ENCODE results near the gene INPP5E. TPM values are rescaled to one million over a fixed set of nuclear protein-coding genes. Genes with fewer than 3 reads are reported as not detected.

INPP5E gene
- total RNA-seq, 2 donors from 2014 or later = 17.2 to 20.1 TPM

GRCh38 chr9:136482046-136482792 lies 42.6 kb upstream of the INPP5E start:
- Mint-ChIP-seq H3K27me3 (ENCODE audit: low read depth) (no peaks in the 10 kb centered on the region), H3K4me3 (peak overlapping the region; percentile 98 to 99), H3K4me1 (ENCODE audit: low read depth) (peaks cover 28% of the 10 kb centered on the region), H3K9me3 (no peaks in the 10 kb centered on the region), H3K36me3 (ENCODE audit: insufficient read depth in 2 of 2) (peaks cover 6 to 10% of the 10 kb centered on the region in 2 donors), H3K27ac (peak overlapping the region; percentile 91)
- ATAC-seq (replicated peaks in 1 of 2) = no peak
- peak in 1 of 2 donors; percentile 20 for DNase-seq

DNA sequence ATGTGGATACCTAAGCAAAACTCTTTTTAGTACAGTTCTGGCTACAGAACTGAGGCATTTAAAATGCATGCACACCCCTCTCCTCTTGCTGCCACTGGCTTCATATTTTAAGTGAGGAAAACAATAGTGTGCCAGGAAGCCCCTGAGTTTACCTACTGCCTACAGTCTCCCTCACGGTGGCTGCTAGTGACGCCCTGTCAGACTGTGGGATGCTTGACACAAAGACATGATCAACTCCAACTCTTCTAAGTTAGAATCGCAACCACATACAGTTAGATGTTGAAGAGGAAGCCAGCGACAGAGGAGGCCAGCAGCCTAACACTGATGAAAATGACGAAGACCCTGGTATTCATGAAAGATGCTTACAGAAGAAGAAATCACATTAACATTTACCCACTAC lies 41.9 kb upstream of the INPP5E start:
- H3K4me3 Mint-ChIP-seq = peak overlapping the region; percentile 98 to 99
- ATAC-seq (replicated peaks in 1 of 2) (no peak), DNase-seq (no peak)
- H3K9me3 Mint-ChIP-seq = no peaks in the 10 kb centered on the region
- no peaks in the 10 kb centered on the region for H3K27me3 Mint-ChIP-seq (ENCODE audit: low read depth)
- peaks cover 28% of the 10 kb centered on the region for H3K4me1 Mint-ChIP-seq (ENCODE audit: low read depth)
- H3K27ac Mint-ChIP-seq = peak overlapping the region; percentile 91
- H3K36me3 Mint-ChIP-seq (ENCODE audit: insufficient read depth in 2 of 2) = peaks cover 6 to 10% of the 10 kb centered on the region in 2 donors

DNA sequence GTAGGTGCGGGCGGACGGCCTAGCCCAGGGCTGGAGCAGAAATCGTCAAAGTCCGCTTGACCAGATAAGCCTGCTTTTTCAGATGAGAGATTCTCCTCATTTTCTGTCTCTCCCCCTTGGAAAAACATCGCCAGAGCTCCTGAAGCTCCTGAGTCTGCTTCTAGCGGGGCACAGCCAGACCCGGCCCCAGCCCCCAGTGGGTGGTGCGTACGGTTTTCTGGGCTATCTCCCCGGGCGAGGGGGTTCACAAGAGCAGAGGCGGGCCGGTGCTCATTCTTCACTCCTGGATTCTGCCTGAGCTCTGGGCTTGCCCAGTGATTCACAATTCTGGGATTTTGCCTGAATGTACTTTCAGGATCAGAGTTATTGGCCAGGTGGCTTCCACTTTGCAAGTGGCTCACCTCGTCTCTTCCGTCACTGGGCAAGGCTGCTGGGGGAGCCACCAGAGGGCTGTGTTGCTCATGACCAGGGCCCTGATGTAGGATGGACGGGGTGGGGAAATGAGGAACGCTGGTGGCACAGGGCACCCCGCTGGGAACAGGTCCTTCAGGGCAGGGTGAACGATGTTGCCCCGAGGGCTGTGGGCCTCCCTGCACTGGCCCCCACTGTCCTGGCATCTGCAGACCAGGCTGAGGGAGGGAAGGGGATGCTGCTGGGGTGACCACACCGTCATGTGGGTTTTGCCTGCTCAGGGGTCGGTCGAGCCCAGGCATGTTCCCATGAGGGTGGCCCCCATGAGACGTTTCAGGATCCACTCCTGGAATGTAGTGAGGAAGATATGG lies 36.9 kb upstream of the INPP5E start:
- Mint-ChIP-seq H3K9me3 (no peaks in the 10 kb centered on the region), H3K27ac (no peak overlapping the region), H3K36me3 (ENCODE audit: insufficient read depth in 2 of 2) (peaks cover 2 to 12% of the 10 kb centered on the region in 2 donors), H3K27me3 (ENCODE audit: low read depth) (no peaks in the 10 kb centered on the region), H3K4me3 (no peak overlapping the region), H3K4me1 (ENCODE audit: low read depth) (peaks cover 22% of the 10 kb centered on the region)
- DNase-seq = no peak
- ATAC-seq (replicated peaks in 1 of 2) = no peak

DNA sequence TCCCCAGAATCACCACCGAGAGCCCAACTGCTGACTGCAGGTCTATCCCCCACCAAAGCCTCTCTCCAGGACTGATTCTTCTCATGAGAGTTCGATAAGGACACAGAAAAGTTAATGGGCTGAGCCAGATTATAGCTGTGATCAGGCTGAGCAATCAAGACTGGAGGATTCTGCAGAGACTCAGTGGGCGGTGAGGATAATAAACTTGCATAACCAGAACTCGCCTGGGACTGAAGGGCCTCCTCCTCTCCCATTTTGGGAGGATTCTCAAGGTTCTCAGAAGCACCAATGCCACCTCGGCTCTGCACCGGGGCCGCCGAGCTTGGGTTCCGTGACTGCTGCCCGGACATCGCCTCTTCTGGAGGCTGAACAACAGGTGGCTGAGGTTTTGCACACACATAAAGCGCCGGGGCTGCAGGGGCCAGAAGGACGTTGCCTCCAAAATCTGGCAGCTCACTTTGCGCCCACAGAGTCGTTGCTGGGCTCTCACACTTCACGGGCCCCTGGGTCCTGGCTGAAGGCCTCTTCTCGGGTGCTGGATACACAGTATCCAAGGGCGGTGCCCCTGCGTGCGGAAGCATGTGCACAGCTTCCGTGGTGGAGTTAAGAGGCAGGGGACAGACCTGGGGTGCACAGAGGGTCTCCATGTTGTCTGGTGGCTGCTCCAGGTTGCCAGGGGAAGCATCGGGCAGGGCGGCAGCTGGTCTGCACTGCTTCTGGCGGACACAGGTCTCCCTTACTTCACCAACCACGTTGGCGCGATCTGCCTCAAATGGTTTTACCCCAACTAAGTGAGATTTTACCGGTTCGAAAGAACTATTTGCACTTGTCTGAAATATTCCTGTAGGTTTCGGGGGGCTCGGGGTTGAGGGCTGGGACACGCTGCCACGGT lies 35.6 kb upstream of the INPP5E start:
- no peaks in the 10 kb centered on the region for H3K9me3 Mint-ChIP-seq

GRCh38 chr9:136474021-136474640 lies 34.5 kb upstream of the INPP5E start:
- ATAC-seq (replicated peaks in 1 of 2) = no peak
- no peaks in the 10 kb centered on the region for H3K9me3 Mint-ChIP-seq
- peaks cover 4 to 18% of the 10 kb centered on the region in 2 donors for H3K36me3 Mint-ChIP-seq (ENCODE audit: insufficient read depth in 2 of 2)
- H3K4me1 Mint-ChIP-seq (ENCODE audit: low read depth) = peaks cover 4% of the 10 kb centered on the region
- no peak overlapping the region for H3K4me3 Mint-ChIP-seq
- no peak overlapping the region for H3K27ac Mint-ChIP-seq
- no peaks in the 10 kb centered on the region for H3K27me3 Mint-ChIP-seq (ENCODE audit: low read depth)
- DNase-seq = no peak

More for the DNA sequence above, 35.6 kb upstream of the INPP5E start:
- ATAC-seq (replicated peaks in 1 of 2) = no peak
- H3K27me3 Mint-ChIP-seq (ENCODE audit: low read depth) = no peaks in the 10 kb centered on the region
- H3K36me3 Mint-ChIP-seq (ENCODE audit: insufficient read depth in 2 of 2) = peaks cover 4 to 17% of the 10 kb centered on the region in 2 donors
- no peak overlapping the region for H3K27ac Mint-ChIP-seq
- peaks cover 9% of the 10 kb centered on the region for H3K4me1 Mint-ChIP-seq (ENCODE audit: low read depth)
- DNase-seq = no peak
- no peak overlapping the region for H3K4me3 Mint-ChIP-seq

GRCh38 chr9:136473354-136473721 lies 33.7 kb upstream of the INPP5E start:
- Mint-ChIP-seq H3K4me3 (no peak overlapping the region), H3K4me1 (ENCODE audit: low read depth) (peaks cover 1% of the 10 kb centered on the region), H3K9me3 (no peaks in the 10 kb centered on the region), H3K27me3 (ENCODE audit: low read depth) (no peaks in the 10 kb centered on the region), H3K27ac (no peak overlapping the region), H3K36me3 (ENCODE audit: insufficient read depth in 2 of 2) (peaks cover 4 to 18% of the 10 kb centered on the region in 2 donors)
- ATAC-seq (replicated peaks in 1 of 2) (no peak), DNase-seq (no peak)

DNA sequence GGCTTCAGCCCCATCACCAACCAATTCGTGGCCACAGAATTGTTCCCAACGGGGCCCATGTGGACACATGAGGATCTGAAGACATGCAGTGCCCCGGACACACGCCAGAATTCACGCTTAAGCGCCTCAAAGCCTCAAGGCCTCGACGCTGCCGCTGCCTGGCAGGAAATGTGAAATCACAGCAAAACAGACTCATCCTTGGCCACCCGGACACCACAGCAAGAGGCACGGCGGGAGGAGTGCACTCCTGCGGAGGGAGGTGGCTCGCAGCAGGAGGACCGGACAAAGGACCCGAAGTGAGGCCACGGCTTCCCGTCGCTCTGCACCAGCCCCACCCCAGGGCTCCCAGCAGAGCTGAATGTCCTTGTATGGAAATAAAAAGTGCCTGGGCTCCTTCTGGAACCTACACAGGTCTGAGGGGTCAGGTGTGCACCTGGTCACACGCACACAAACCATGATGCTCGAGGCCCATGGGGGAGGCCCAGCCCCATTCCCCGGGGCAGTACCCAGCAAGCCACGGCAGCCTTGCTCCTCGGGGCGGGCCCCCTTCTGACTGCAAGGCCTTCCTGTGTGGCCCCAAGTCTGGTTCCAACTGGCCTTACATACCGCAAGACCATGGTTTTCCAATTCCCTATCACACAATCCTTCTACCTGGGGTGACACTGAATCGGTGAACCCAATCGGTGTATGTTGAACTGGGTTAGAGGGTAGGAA lies 33.2 kb upstream of the INPP5E start:
- Mint-ChIP-seq H3K27me3 (ENCODE audit: low read depth) (no peaks in the 10 kb centered on the region), H3K4me3 (no peak overlapping the region), H3K9me3 (no peaks in the 10 kb centered on the region), H3K27ac (no peak overlapping the region), H3K4me1 (ENCODE audit: low read depth) (no peaks in the 10 kb centered on the region), H3K36me3 (ENCODE audit: insufficient read depth in 2 of 2) (peaks cover 4 to 18% of the 10 kb centered on the region in 2 donors)
- ATAC-seq (replicated peaks in 1 of 2) (no peak), DNase-seq (no peak)

DNA sequence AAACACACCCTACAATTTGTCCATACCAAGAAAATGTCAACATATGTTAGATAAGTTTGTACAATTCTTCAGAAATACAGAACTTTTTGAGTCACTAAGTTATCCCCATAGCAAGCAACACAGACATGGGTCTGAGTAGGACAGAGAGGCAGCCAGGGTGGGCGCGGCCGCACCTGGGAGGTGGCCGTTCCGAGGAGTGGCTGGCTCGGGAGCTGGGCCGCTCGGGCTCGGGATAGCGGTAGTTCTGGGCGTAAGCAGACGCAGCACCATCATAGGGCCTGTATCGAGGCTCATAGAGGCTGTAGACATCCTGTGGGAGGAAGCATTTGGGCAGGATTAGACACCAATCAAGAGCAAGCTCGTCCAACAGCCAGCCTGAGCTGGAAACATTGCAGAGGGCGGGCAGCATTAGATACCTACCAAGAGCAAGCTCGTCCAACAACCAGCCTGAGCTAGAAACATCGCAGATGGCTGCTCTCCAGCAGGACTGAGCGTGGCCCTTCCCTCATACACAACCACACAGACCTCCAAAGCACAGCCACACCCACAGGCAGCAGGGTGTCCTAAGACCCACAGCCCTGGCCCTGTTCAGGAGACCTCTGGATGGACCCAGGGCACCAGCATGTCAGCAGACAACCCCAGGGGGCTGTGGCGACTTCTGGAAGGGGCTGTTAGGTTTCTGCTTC lies 32.3 kb upstream of the INPP5E start:
- no peak overlapping the region for H3K4me3 Mint-ChIP-seq
- DNase-seq = no peak
- ATAC-seq (replicated peaks in 1 of 2) = no peak
- H3K4me1 Mint-ChIP-seq (ENCODE audit: low read depth) = no peaks in the 10 kb centered on the region
- peaks cover 4 to 18% of the 10 kb centered on the region in 2 donors for H3K36me3 Mint-ChIP-seq (ENCODE audit: insufficient read depth in 2 of 2)
- H3K9me3 Mint-ChIP-seq = no peaks in the 10 kb centered on the region
- H3K27ac Mint-ChIP-seq = no peak overlapping the region
- H3K27me3 Mint-ChIP-seq (ENCODE audit: low read depth) = no peaks in the 10 kb centered on the region

GRCh38 chr9:136470792-136471469 lies 31.3 kb upstream of the INPP5E start:
- no peaks in the 10 kb centered on the region for H3K9me3 Mint-ChIP-seq
- ATAC-seq (replicated peaks in 1 of 2) (no peak), DNase-seq (no peak)
- H3K27ac Mint-ChIP-seq = no peak overlapping the region
- H3K4me3 Mint-ChIP-seq = no peak overlapping the region
- H3K36me3 Mint-ChIP-seq (ENCODE audit: insufficient read depth in 2 of 2) = peaks cover 4 to 18% of the 10 kb centered on the region in 2 donors
- no peaks in the 10 kb centered on the region for H3K27me3 Mint-ChIP-seq (ENCODE audit: low read depth)
- H3K4me1 Mint-ChIP-seq (ENCODE audit: low read depth) = no peaks in the 10 kb centered on the region

DNA sequence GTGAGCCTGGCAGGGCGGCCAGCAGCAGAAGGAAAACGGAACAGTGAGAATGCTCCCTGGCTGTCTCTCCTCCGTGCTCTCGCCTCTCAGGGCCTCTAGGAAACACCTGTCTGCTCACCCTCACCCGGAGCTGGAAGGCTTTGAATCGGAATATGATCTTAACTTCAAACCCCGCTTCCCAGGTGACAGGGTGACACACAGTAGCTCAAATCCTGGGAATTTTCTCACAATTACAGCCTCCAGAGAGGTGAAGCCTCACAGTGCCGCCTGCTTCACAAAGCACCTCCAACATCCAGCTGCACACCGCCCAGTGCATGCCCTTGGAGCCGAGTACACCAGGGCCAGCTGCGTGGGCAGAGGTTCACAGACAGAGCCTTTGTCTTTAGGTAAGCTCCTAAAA lies 30.7 kb upstream of the INPP5E start:
- DNase-seq (no peak), ATAC-seq (replicated peaks in 1 of 2) (no peak)
- H3K36me3 Mint-ChIP-seq (ENCODE audit: insufficient read depth in 2 of 2) = peaks cover 4 to 20% of the 10 kb centered on the region in 2 donors
- no peaks in the 10 kb centered on the region for H3K9me3 Mint-ChIP-seq
- H3K4me3 Mint-ChIP-seq = no peak overlapping the region
- no peaks in the 10 kb centered on the region for H3K4me1 Mint-ChIP-seq (ENCODE audit: low read depth)
- no peak overlapping the region for H3K27ac Mint-ChIP-seq
- H3K27me3 Mint-ChIP-seq (ENCODE audit: low read depth) = no peaks in the 10 kb centered on the region

DNA sequence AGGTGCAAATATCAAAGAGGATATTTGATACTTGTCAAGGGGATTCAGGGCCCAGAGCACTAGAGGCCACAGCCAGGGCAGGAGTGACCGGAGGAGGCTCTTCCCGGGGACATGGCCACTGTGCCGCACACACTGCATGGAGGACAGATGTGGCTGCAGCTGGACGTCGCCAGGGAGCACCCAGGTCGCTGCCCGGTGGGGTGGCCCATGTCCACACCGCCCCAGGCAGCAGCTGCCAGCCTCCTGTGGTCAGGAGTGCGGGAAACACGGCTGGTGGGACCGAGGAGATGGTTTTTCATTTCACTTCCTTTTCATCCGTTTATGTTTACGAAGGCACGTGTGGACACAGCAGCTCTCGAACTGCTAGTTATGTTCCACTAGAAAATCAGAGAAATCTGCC lies 28.1 kb upstream of the INPP5E start:
- no peak overlapping the region for H3K27ac Mint-ChIP-seq
- DNase-seq = no peak
- H3K4me3 Mint-ChIP-seq = no peak overlapping the region
- ATAC-seq (replicated peaks in 1 of 2) = no peak
- no peaks in the 10 kb centered on the region for H3K27me3 Mint-ChIP-seq (ENCODE audit: low read depth)
- no peaks in the 10 kb centered on the region for H3K9me3 Mint-ChIP-seq
- H3K36me3 Mint-ChIP-seq (ENCODE audit: insufficient read depth in 2 of 2) = peaks cover 4 to 25% of the 10 kb centered on the region in 2 donors
- no peaks in the 10 kb centered on the region for H3K4me1 Mint-ChIP-seq (ENCODE audit: low read depth)
